ENCODE results near the gene CAMK1D. TPM values are rescaled to one million over a fixed set of nuclear protein-coding genes. Genes with fewer than 3 reads are reported as not detected.

The CAMK1D gene
- total and polyA plus RNA-seq, 2 of the 8 experiments (the other 6 are each of a cell fraction or from before 2014, with no cell fraction given) = 3.5 to 10.6 TPM

- TF ChIP-seq HDAC2 (IDR thresholded peaks at IDR 0.05; ENCODE audit: borderline replicate concordance in 1 of 2, low read depth in 2 of 2, low read length in 2 of 2) = no peak
- TF ChIP-seq GTF2F1 (IDR thresholded peaks at IDR 0.05; ENCODE audit: borderline replicate concordance, low read depth, low read length) = no peak
- TF ChIP-seq MAX (IDR thresholded peaks at IDR 0.05) = no peak
- no peak for TF ChIP-seq CHD1 (IDR thresholded peaks at IDR 0.05; ENCODE audit: low read depth, low read length)
- TF ChIP-seq KDM5A (IDR thresholded peaks at IDR 0.05; ENCODE audit: low read length) = no peak
Observed at GRCh38 chr10:12643279-12643678, 293.9 kb downstream of the CAMK1D start (continued).

Measured in H1 (cell line).